OCI-LY7 (cell line): ENCODE measurements around the gene FALEC. TPM values are rescaled to one million over a fixed set of nuclear protein-coding genes. Genes with fewer than 3 reads are reported as not detected.
"Not testable (repeated sequence)": the region's sequence is repeated elsewhere in the genome, so short reads cannot be mapped to it uniquely, and the experiment has no call there.

Experiments
- BruUV-seq: library from RNA; stranded (reverse); fragments of 400-500 nt; replicated peaks from 2 replicates; lab custom pipeline; 2021; lab: Mats Ljungman, UMichigan
- CTCF ChIA-PET: fragments of 300-600 bp; sonication (Branson Sonifier 250); formaldehyde crosslinking; loops from one replicate; lab custom pipeline; 2022; ENCODE audit warnings: antibody characterized with exemption; ENCODE audit not compliant: unreplicated experiment; lab: Charles Lee
- POLR2A ChIA-PET: fragments of 300-600 bp; sonication (Branson Sonifier 250); formaldehyde crosslinking; loops from one replicate; lab custom pipeline; 2022; ENCODE audit warnings: antibody characterized with exemption; lab: Charles Lee
- DNase-seq: peaks from one replicate; pipeline ENCODE4 v3.0.0-alpha.2; 2015; ENCODE audit warnings: low spot score
- H2AFZ ChIP-seq: fragments of 200-600 bp; sonication (generic), shearing (Covaris generic); 2 replicates; pipeline ENCODE4 v1.6.1; 2014; ENCODE audit warnings: mild to moderate bottlenecking, antibody characterized with exemption, low read length, moderate library complexity
- H3K27ac ChIP-seq: fragments of 200-600 bp; sonication (generic); 2 replicates; pipeline ENCODE4 v1.5.1; 2014; ENCODE audit warnings: mixed run types, low read depth, mild to moderate bottlenecking, moderate library complexity, low read length, inconsistent platforms; ENCODE audit not compliant: poor library complexity, severe bottlenecking
- H3K36me3 ChIP-seq: fragments of 200-600 bp; sonication (generic); 2 replicates; pipeline ENCODE4 v1.6.1; 2014; ENCODE audit warnings: mild to moderate bottlenecking, antibody characterized with exemption, low read length, moderate library complexity, mixed read lengths; ENCODE audit not compliant: insufficient read depth
- H3K4me1 ChIP-seq: fragments of 200-600 bp; sonication (generic); 2 replicates; pipeline ENCODE4 v1.5.1; 2014; ENCODE audit warnings: mild to moderate bottlenecking, low read length; ENCODE audit not compliant: insufficient read depth, poor library complexity, severe bottlenecking
- H3K4me2 ChIP-seq: fragments of 200-600 bp; sonication (generic); 2 replicates; pipeline ENCODE4 v1.6.1; 2014; ENCODE audit warnings: mild to moderate bottlenecking, low read length
- H3K4me3 ChIP-seq: fragments of 200-600 bp; sonication (generic); 2 replicates; pipeline ENCODE4 v1.5.1; 2014; ENCODE audit warnings: mild to moderate bottlenecking, low read depth, low read length; ENCODE audit not compliant: poor library complexity, severe bottlenecking
- H3K79me2 ChIP-seq: fragments of 200-600 bp; sonication (generic); 2 replicates; pipeline ENCODE4 v1.6.1; 2016; ENCODE audit warnings: low read depth, mild to moderate bottlenecking, low read length, moderate library complexity, mixed read lengths; ENCODE audit not compliant: insufficient read depth
- H3K9me2 ChIP-seq: fragments of 200-600 bp; sonication (generic); 2 replicates; pipeline ENCODE4 v1.6.1; 2016; ENCODE audit warnings: mild to moderate bottlenecking, low read length, mixed read lengths; ENCODE audit not compliant: insufficient read depth
- H3K9me3 ChIP-seq: fragments of 200-600 bp; sonication (generic); 2 replicates; pipeline ENCODE4 v1.6.1; 2014; ENCODE audit warnings: mild to moderate bottlenecking, mixed run types, low read length, mixed read lengths
- H4K20me1 ChIP-seq: fragments of 200-600 bp; sonication (generic); 2 replicates; pipeline ENCODE4 v1.6.1; 2014; ENCODE audit warnings: mild to moderate bottlenecking, antibody characterized with exemption, low read length, moderate library complexity, mixed read lengths; ENCODE audit not compliant: insufficient read depth
- EZH2phosphoT487 ChIP-seq: fragments of 200-600 bp; sonication (generic); IDR thresholded peaks from 2 replicates; pipeline ENCODE4 v1.6.1; 2018; ENCODE audit warnings: low read depth, borderline replicate concordance, mild to moderate bottlenecking, mixed run types, antibody characterized with exemption, low read length, moderate library complexity, mixed read lengths
- intact Hi-C: fragments of 100-400 bp; cut with micrococcal nuclease; formaldehyde crosslinking; loops from one replicate; pipeline ENCODE4 v1.10.0; 2022; ENCODE audit not compliant: unreplicated experiment
- total RNA-seq, 2 experiments: library from RNA; depleted of rRNA in 1 of 2; stranded (reverse); fragments of >200 nt in 1 of 2; shearing (Covaris generic) in 1 of 2; gene quantifications; 2 replicates each; pipeline ENCODE4 v1.2.3, GENCODE V29; 2014 to 2022
- TF ChIP-seq, protein P1 (sequence below): fragments of 200-600 bp; sonication (generic); conservative IDR thresholded peaks from 2 replicates; pipeline ENCODE4 v1.5.1; 2014; ENCODE audit warnings: mild to moderate bottlenecking, antibody characterized with exemption, low read length, moderate library complexity, mixed read lengths

The FALEC gene
- total RNA-seq, 2 experiments from 2014 or later, result 0.47 to 1.9 TPM

DNA sequence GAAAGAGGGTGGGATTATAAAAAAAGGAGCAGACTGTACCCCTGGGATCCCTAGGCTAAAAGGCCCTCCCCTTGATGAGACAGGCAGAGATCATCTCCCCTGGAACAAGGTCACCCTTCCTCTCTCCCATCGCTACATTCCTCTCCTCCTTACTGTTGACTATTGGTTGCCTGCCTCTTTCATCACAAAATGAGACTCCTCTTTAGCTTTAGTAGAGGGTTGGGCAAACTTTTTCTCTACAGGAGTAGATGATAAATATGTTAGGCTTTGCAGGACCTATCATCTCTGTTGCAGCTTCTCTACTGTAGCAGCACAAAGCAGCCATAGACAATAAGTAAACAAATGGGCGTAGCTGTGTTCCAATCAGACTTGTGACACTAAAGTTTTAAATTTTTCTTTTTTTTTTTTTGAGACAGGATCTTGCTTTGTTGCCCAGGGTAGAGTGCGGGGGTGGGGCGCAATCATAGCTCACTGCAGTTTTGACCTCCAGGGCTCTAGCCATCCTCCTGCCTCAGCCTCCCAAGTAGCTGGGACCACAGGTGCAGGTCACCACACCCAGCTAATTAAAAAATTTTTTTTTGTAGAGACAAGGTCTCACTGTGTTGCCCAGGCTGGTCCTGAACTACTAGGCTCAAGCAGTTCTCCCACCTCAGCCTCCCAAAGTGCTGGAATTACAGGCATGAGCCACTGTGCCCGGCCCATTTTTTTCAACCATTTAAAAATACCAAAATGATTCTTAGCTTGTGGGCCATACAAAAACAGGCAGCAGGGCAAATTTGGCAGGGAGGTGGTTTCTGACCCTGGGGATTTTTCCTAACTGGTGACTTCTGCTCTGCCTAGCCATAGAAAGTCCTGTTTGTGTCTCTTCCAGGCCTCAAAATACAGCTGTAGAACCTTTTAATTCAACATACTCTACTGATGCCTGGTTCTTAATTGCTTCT lies 48.8 kb downstream of the FALEC start:
- H3K9me3 ChIP-seq, result no peaks in the 10 kb centered on the region
- no peaks in the 10 kb centered on the region for H4K20me1 ChIP-seq
- H3K9me2 ChIP-seq, result no peaks in the 10 kb centered on the region
- peak overlapping the region; percentile 99 for H3K27ac ChIP-seq
- peaks cover 32% of the 10 kb centered on the region; the same call in 1 of the 2 replicates for H3K79me2 ChIP-seq
- intact Hi-C loops, result loop anchor here (5.0 to 10.0 kb wide), 2 partner anchors 200 to 203 kb away; partner anchors contain the start of genes CTSS and RPRD2
- ChIA-PET POLR2A (interaction anchor here (0.5 to 10.5 kb wide), 12 partner anchors 12 to 939 kb away, joined by 3 to 260 read pairs (median 4); partner anchors contain the start of gene MCL1), CTCF (interaction anchor here (1.2 to 1.5 kb wide), 2 partner anchors 9 to 11 kb away, joined by 3 to 5 read pairs; no protein-coding TSS in a partner anchor)
- BruUV-seq, result no TSS peak
- peak overlapping the region; percentile 74 for H3K4me3 ChIP-seq
- no peak for DNase-seq
- TF ChIP-seq, protein P1, sequence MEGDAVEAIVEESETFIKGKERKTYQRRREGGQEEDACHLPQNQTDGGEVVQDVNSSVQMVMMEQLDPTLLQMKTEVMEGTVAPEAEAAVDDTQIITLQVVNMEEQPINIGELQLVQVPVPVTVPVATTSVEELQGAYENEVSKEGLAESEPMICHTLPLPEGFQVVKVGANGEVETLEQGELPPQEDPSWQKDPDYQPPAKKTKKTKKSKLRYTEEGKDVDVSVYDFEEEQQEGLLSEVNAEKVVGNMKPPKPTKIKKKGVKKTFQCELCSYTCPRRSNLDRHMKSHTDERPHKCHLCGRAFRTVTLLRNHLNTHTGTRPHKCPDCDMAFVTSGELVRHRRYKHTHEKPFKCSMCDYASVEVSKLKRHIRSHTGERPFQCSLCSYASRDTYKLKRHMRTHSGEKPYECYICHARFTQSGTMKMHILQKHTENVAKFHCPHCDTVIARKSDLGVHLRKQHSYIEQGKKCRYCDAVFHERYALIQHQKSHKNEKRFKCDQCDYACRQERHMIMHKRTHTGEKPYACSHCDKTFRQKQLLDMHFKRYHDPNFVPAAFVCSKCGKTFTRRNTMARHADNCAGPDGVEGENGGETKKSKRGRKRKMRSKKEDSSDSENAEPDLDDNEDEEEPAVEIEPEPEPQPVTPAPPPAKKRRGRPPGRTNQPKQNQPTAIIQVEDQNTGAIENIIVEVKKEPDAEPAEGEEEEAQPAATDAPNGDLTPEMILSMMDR, result no peak
- TF ChIP-seq EZH2phosphoT487, result no peak
- H3K4me2 ChIP-seq, result peak overlapping the region; percentile 97
- H3K4me1 ChIP-seq, result peaks cover 95% of the 10 kb centered on the region
- H3K36me3 ChIP-seq, result no peaks in the 10 kb centered on the region
- H2AFZ ChIP-seq, result peak overlapping the region; percentile 14; the same call in 1 of the 2 replicates

GRCh38 chr1:150565240-150565991 lies 49.9 kb downstream of the FALEC start:
- H3K27ac ChIP-seq, result peak overlapping the region; percentile 99
- H3K36me3 ChIP-seq, H3K9me2 ChIP-seq, H3K4me3 ChIP-seq, DNase-seq, BruUV-seq, H2AFZ ChIP-seq, CTCF ChIA-PET, H4K20me1 ChIP-seq, H3K9me3 ChIP-seq: not testable (repeated sequence)
- H3K4me2 ChIP-seq, result peak overlapping the region; percentile 97
- peaks cover 40% of the 10 kb centered on the region; the same call in 1 of the 2 replicates for H3K79me2 ChIP-seq
- peaks cover 97% of the 10 kb centered on the region for H3K4me1 ChIP-seq
- intact Hi-C loops, result loop anchor here (10.0 kb wide), 1 partner anchor 201 kb away; the partner anchor contains the start of gene RPRD2
- POLR2A ChIA-PET, result interaction anchor here (0.6 to 10.5 kb wide), 8 partner anchors 11 to 440 kb away, joined by 3 to 260 read pairs (median 3); partner anchors contain the start of genes ENSA and MCL1
